ENCODE data around the gene QRFPR. TPM values are rescaled to one million over a fixed set of nuclear protein-coding genes. Genes with fewer than 3 reads are reported as not detected.

Gene QRFPR
- total RNA-seq (2022; extraction: Qiagen RNA extraction; ENCODE audit: low read depth): 0.13 TPM in 1 of 5 replicates, not detected in the others

DNA sequence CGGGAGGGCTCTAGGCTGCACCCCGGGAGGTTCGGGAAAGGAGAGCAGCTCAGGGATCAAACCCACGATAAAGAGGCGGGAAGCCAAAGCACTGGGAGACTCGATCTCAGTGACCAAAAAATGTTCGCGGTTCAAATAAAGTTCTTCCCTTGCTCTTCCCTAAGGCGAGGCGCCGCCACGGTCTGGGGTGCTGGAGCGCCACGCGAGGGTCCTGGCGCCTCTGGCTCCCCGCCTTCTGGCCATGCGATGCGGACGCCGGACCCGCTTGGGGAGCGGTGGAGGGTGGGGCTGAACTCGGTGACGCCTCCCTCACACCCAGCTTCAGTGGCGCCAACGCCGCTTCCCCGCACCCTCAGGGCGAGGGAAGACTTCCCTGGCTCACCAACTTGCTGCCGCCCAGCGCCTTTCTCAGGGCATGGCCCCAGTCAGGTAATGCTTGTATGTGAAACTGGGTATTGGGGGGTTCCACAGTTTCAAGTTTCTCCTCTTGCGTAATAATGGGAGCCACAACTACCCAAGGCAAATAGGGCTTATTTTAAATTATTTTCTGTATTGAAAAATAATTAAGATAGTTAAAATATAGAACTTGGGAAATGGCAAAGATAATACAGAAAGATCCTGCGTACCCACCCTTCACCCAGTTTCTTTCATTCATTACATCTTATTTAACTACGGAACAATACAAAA is at the start of gene QRFPR:
Gene QRFPR, minus strand, starts transcription at position 243 of the 687 bp plus-strand sequence. CDS start 371 bp downstream, outside the sequence.

Other genes with a start within 250 kb of the QRFPR start
- gene TNIP3, start 216.7 kb downstream of the QRFPR start, total RNA-seq (2022; extraction: Qiagen RNA extraction; ENCODE audit: low read depth): 0.22 to 0.68 TPM (median 0.32 TPM) in 5 replicates